Fibroblast of lung (primary cell): ENCODE data around the gene MANEAL. TPM values are rescaled to one million over a fixed set of nuclear protein-coding genes. Genes with fewer than 3 reads are reported as not detected.

Source experiments
- DNase-seq, 2 donors: peaks; one replicate each; pipeline versions ENCODE4 v3.0.0 to v3.0.0-alpha.2; 2010; ENCODE audit warnings: low read depth in 2 of 2
- H2AFZ ChIP-seq: 2 replicates; pipeline ENCODE4 v1.5.1; 2012; ENCODE audit warnings: low read length, control low read depth, inconsistent platforms
- H3K27ac ChIP-seq: 2 replicates; pipeline ENCODE4 v1.5.1; 2011; ENCODE audit warnings: low read length, control low read depth; ENCODE audit not compliant: insufficient read depth
- H3K27me3 ChIP-seq: 2 replicates; pipeline ENCODE4 v1.5.1; 2011; ENCODE audit warnings: mild to moderate bottlenecking, low read length; ENCODE audit not compliant: control insufficient read depth, insufficient read depth
- H3K36me3 ChIP-seq: 2 replicates; pipeline ENCODE4 v1.5.1; 2011; ENCODE audit warnings: low read length; ENCODE audit not compliant: control insufficient read depth, insufficient read depth
- H3K4me1 ChIP-seq: 2 replicates; pipeline ENCODE4 v1.5.1; 2011; ENCODE audit warnings: low read length; ENCODE audit not compliant: control insufficient read depth, insufficient read depth; ENCODE audit errors: extremely low read depth
- H3K4me2 ChIP-seq: 2 replicates; pipeline ENCODE4 v1.5.1; 2011; ENCODE audit warnings: low read length, control low read depth; ENCODE audit not compliant: insufficient read depth; ENCODE audit errors: extremely low read depth
- H3K4me3 ChIP-seq, 4 experiments: fragments of 200-600 bp in 1 of 4; sonication (generic) in 1 of 4; replicated peaks in 1 of 4; 2 replicates each; pipeline ENCODE4 v1.5.1; 2011 to 2016; ENCODE audit warnings: low read length in 4 of 4, low read depth in 3 of 4, mild to moderate bottlenecking in 3 of 4, control low read depth in 2 of 4, inconsistent platforms in 1 of 4, mixed read lengths in 1 of 4; ENCODE audit not compliant: insufficient read depth in 1 of 4; ENCODE audit errors: control extremely low read depth in 1 of 4
- H3K79me2 ChIP-seq: 2 replicates; pipeline ENCODE4 v1.5.1; 2012; ENCODE audit warnings: mild to moderate bottlenecking, low read length, inconsistent platforms; ENCODE audit not compliant: control insufficient read depth, insufficient read depth
- H3K9ac ChIP-seq: 2 replicates; pipeline ENCODE4 v1.5.1; 2011; ENCODE audit warnings: mild to moderate bottlenecking, low read length, control low read depth; ENCODE audit not compliant: insufficient read depth
- H3K9me3 ChIP-seq: 2 replicates; pipeline ENCODE4 v1.5.1; 2012; ENCODE audit warnings: low read depth, low read length; ENCODE audit not compliant: control insufficient read depth, insufficient read depth
- H4K20me1 ChIP-seq: 2 replicates; pipeline ENCODE4 v1.5.1; 2011; ENCODE audit warnings: low read length; ENCODE audit not compliant: control insufficient read depth, insufficient read depth; ENCODE audit errors: extremely low read depth
- EZH2 ChIP-seq: IDR thresholded peaks from 2 replicates; pipeline ENCODE4 v1.5.1; 2012; ENCODE audit warnings: low read length, control low read depth, mild to moderate bottlenecking; ENCODE audit errors: missing control alignments
- polyA plus RNA-seq, 2 donors: library from polyadenylated mRNA; depleted of rRNA in 1 of 2; stranded (reverse) in 1 of 2; unstranded in 1 of 2; fragments of >200 nt; gene quantifications; 2 replicates each; pipeline ENCODE4 v1.2.1, GENCODE V29; 2011 to 2012; ENCODE audit warnings: missing spikeins in 1 of 2
- total RNA-seq: library from RNA; depleted of rRNA; stranded (reverse); fragments of >200 nt; gene quantifications from 2 replicates; pipeline ENCODE4 v1.2.1, GENCODE V29; 2014
- TF ChIP-seq, protein P1 (sequence below), 2 donors: IDR thresholded peaks in 1 of 2; conservative IDR thresholded peaks in 1 of 2; 1 replicate in 1 of 2; 2 replicates in 1 of 2; pipeline ENCODE4 v1.5.1; 2011 to 2012; ENCODE audit warnings: low read length in 2 of 2, control low read depth in 1 of 2, inconsistent platforms in 1 of 2, low read depth in 1 of 2, mild to moderate bottlenecking in 1 of 2

Gene MANEAL
- total and polyA plus RNA-seq, 2 donors (not counting 1 experiment from before 2014, with no cell fraction given), result 0.50 to 0.79 TPM

- Histone ChIP-seq H3K4me3 (no peak overlapping the region), H3K79me2 (peaks cover 39% of the 10 kb centered on the region), H3K9ac (no peak overlapping the region), H3K27ac (no peak overlapping the region), H3K9me3 (no peaks in the 10 kb centered on the region), H2AFZ (no peak overlapping the region), H3K4me1 (no peaks in the 10 kb centered on the region), H3K36me3 (peaks cover 3% of the 10 kb centered on the region), H3K4me2 (no peak overlapping the region), H3K27me3 (no peaks in the 10 kb centered on the region), H4K20me1 (no peaks in the 10 kb centered on the region)
- no peak for TF ChIP-seq EZH2
- TF ChIP-seq, protein P1, sequence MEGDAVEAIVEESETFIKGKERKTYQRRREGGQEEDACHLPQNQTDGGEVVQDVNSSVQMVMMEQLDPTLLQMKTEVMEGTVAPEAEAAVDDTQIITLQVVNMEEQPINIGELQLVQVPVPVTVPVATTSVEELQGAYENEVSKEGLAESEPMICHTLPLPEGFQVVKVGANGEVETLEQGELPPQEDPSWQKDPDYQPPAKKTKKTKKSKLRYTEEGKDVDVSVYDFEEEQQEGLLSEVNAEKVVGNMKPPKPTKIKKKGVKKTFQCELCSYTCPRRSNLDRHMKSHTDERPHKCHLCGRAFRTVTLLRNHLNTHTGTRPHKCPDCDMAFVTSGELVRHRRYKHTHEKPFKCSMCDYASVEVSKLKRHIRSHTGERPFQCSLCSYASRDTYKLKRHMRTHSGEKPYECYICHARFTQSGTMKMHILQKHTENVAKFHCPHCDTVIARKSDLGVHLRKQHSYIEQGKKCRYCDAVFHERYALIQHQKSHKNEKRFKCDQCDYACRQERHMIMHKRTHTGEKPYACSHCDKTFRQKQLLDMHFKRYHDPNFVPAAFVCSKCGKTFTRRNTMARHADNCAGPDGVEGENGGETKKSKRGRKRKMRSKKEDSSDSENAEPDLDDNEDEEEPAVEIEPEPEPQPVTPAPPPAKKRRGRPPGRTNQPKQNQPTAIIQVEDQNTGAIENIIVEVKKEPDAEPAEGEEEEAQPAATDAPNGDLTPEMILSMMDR (conservative IDR thresholded peaks at IDR 0.05 in 1 of 2, IDR thresholded peaks at IDR 0.05 in 1 of 2; ENCODE audit: low read depth in 1 of 2, low read length in 2 of 2), result no peak
- DNase-seq, result no peak
Observed at GRCh38 chr1:37845049-37845646, 51.5 kb downstream of the MANEAL start.

DNA sequence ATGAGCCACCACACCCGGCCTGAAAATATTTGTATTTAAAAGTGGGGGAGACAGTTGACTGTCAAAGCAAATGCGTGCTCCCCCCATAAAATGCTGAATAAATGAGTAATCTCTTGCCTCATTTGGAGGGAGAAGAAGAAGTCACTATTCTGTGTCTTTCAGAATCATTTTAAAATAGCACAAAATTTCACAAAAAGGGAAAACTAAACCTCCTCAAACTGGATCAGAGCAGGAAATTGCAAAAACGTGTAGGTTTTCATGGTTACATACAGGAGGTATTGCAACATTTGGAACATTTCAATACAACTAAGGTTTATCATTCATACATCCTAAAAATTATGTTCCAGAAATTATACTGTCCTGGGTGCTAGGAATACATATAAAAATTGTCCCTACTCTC lies 52.1 kb downstream of the MANEAL start:
- peaks cover 3% of the 10 kb centered on the region for H3K36me3 ChIP-seq
- no peak overlapping the region for H2AFZ ChIP-seq
- H4K20me1 ChIP-seq, result no peaks in the 10 kb centered on the region

DNA sequence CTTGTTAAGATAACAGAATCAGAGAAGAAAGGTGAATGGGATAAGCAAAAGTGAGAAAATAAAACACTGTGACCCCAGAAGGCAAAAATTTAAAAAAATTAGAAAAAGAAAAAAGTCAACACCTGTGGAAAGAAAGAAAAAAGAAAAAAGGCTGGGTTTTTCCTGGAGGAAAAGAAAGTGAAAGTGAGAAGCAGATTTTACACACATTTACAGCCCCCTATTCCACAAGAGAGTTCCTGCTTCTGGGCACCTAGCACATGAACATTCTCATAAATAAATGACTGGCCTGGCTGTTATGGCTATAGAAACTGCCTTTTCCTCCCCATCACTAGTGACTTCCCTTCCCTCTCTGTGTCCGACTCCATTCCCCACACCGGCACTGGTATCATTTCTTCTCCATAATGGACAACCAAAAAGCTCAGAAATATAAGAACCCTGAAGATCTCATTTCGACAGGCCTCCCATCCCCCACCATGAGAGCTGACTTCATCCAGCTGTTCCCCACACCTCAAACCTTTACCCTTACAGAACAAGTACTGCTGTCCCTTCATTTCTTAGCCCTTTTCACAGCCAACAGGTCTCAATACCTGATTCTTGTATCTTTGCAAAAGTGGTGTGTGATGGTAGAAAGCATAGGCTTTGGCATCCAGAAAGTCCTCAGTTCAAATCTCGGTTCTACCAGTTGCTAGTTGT lies 53.1 kb downstream of the MANEAL start:
- Histone ChIP-seq H3K27me3 (no peaks in the 10 kb centered on the region), H3K4me2 (no peak overlapping the region), H3K79me2 (peaks cover 50% of the 10 kb centered on the region), H3K9ac (no peak overlapping the region), H3K9me3 (no peaks in the 10 kb centered on the region), H3K4me3 (no peak overlapping the region), H2AFZ (no peak overlapping the region), H3K36me3 (no peaks in the 10 kb centered on the region), H3K4me1 (no peaks in the 10 kb centered on the region), H4K20me1 (no peaks in the 10 kb centered on the region), H3K27ac (no peak overlapping the region)
- DNase-seq, result no peak
- TF ChIP-seq, protein P1 (conservative IDR thresholded peaks at IDR 0.05 in 1 of 2, IDR thresholded peaks at IDR 0.05 in 1 of 2; ENCODE audit: low read depth in 1 of 2, low read length in 2 of 2), result no peak
- TF ChIP-seq EZH2, result no peak

More for the DNA sequence above, 52.1 kb downstream of the MANEAL start:
- Histone ChIP-seq H3K27me3 (no peaks in the 10 kb centered on the region), H3K4me2 (no peak overlapping the region), H3K9me3 (no peaks in the 10 kb centered on the region), H3K27ac (no peak overlapping the region), H3K4me3 (no peak overlapping the region), H3K9ac (no peak overlapping the region), H3K79me2 (peaks cover 46% of the 10 kb centered on the region), H3K4me1 (no peaks in the 10 kb centered on the region)
- no peak for DNase-seq
- TF ChIP-seq EZH2, result no peak
- TF ChIP-seq, protein P1 (conservative IDR thresholded peaks at IDR 0.05 in 1 of 2, IDR thresholded peaks at IDR 0.05 in 1 of 2; ENCODE audit: low read depth in 1 of 2, low read length in 2 of 2), result no peak
